Measurements from ENCODE around the gene PIPOX. TPM values are rescaled to one million over a fixed set of nuclear protein-coding genes. Genes with fewer than 3 reads are reported as not detected.

The PIPOX gene
- total and polyA plus RNA-seq, 2 donors (not counting 3 experiments of a cell fraction or from before 2014, with no cell fraction given): 0.62 to 2.5 TPM

GRCh38 chr17:29076087-29076486, 33.1 kb downstream of the PIPOX start:
- Histone ChIP-seq H3K27me3 (ENCODE audit: control insufficient read depth in 2 of 2, insufficient read depth in 2 of 2, low read length in 2 of 2) (peaks cover 4 to 7% of the 10 kb centered on the region in 2 experiments), H3K9me3 (replicated peaks; ENCODE audit: control insufficient read depth, insufficient read depth, low read length) (no peaks in the 10 kb centered on the region), H3K36me3 (ENCODE audit: control insufficient read depth in 2 of 2, extremely low read depth in 1 of 2, insufficient read depth in 2 of 2, low read length in 2 of 2) (no peaks in the 10 kb centered on the region), H3K4me1 (ENCODE audit: control insufficient read depth, extremely low read depth, insufficient read depth, low read length) (no peaks in the 10 kb centered on the region), H4K20me1 (replicated peaks; ENCODE audit: control insufficient read depth, extremely low read depth, insufficient read depth, low read length) (no peaks in the 10 kb centered on the region), H3K9me1 (replicated peaks; ENCODE audit: control insufficient read depth, extremely low read depth, insufficient read depth, low read length) (no peaks in the 10 kb centered on the region), H3K27ac (ENCODE audit: insufficient read depth, low read depth, low read length) (no peak overlapping the region), H3K79me2 (ENCODE audit: control insufficient read depth, insufficient read depth, low read length) (no peaks in the 10 kb centered on the region), H3K4me2 (ENCODE audit: insufficient read depth, low read length) (no peak overlapping the region), H3K9ac (replicated peaks; ENCODE audit: extremely low read depth, insufficient read depth, low read length) (no peak overlapping the region), H2AFZ (ENCODE audit: low read depth, low read length) (no peak overlapping the region), H3K4me3 (replicated peaks in 1 of 3; ENCODE audit: insufficient read depth in 1 of 3, low read depth in 1 of 3, low read length in 3 of 3) (no peak overlapping the region)
- DNase-seq (ENCODE audit: low read depth, low spot score) (no peak), FAIRE-seq (no peak)
- TF ChIP-seq, protein P1, sequence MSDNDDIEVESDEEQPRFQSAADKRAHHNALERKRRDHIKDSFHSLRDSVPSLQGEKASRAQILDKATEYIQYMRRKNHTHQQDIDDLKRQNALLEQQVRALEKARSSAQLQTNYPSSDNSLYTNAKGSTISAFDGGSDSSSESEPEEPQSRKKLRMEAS (IDR thresholded peaks at IDR 0.05; ENCODE audit: insufficient read depth, insufficient read length): no peak
- TF ChIP-seq POLR2A (IDR thresholded peaks at IDR 0.05; ENCODE audit: low read depth, low read length) (no peak), GATA2 (IDR thresholded peaks at IDR 0.05; ENCODE audit: insufficient read depth, insufficient read length, low read depth, low read length) (no peak), JUN (IDR thresholded peaks at IDR 0.05; ENCODE audit: borderline replicate concordance, insufficient read depth, insufficient read length, low read depth) (no peak), MYC (IDR thresholded peaks at IDR 0.05; ENCODE audit: low read depth, low read length) (no peak), POLR2AphosphoS5 (IDR thresholded peaks at IDR 0.05; ENCODE audit: insufficient read depth, low read depth, low read length) (no peak), EZH2 (IDR thresholded peaks at IDR 0.05; ENCODE audit: borderline replicate concordance, low read depth, low read length, severe bottlenecking) (no peak)
- TF ChIP-seq, protein P2, sequence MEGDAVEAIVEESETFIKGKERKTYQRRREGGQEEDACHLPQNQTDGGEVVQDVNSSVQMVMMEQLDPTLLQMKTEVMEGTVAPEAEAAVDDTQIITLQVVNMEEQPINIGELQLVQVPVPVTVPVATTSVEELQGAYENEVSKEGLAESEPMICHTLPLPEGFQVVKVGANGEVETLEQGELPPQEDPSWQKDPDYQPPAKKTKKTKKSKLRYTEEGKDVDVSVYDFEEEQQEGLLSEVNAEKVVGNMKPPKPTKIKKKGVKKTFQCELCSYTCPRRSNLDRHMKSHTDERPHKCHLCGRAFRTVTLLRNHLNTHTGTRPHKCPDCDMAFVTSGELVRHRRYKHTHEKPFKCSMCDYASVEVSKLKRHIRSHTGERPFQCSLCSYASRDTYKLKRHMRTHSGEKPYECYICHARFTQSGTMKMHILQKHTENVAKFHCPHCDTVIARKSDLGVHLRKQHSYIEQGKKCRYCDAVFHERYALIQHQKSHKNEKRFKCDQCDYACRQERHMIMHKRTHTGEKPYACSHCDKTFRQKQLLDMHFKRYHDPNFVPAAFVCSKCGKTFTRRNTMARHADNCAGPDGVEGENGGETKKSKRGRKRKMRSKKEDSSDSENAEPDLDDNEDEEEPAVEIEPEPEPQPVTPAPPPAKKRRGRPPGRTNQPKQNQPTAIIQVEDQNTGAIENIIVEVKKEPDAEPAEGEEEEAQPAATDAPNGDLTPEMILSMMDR (IDR thresholded peaks at IDR 0.05; ENCODE audit: extremely low read depth in 1 of 2, insufficient read depth in 1 of 2, low read depth in 1 of 2, low read length in 2 of 2): no peak
- intact Hi-C loops (cut with micrococcal nuclease): no loop called here
- ChIA-PET CTCF (interaction anchor here (1.0 to 2.0 kb wide), 4 partner anchors 41 to 110 kb away, joined by 3 to 8 read pairs (median 4); no protein-coding TSS in a partner anchor), POLR2A (no interaction called here)
- dilution Hi-C loops (cut with MboI; ENCODE audit: extremely low pct_ligation_motif_present, low sequenced_read_pairs): no loop called here
- BruUV-seq (replicated peaks): no TSS peak
